ENCODE measurements around the gene PARD3.

- TF ChIP-seq SIN3A (IDR thresholded peaks at IDR 0.05; ENCODE audit: borderline replicate concordance, insufficient read depth, low read length): no peak
- no peak for TF ChIP-seq TAF1 (IDR thresholded peaks at IDR 0.05; ENCODE audit: borderline replicate concordance, insufficient read depth, low read length)
- no peak for TF ChIP-seq POLR2AphosphoS5 (IDR thresholded peaks at IDR 0.05; ENCODE audit: low read depth, low read length)
Measured at GRCh38 chr10:34698979-34699378, 116.1 kb downstream of the PARD3 start.
